Stimulated activated CD4-positive, alpha-beta T cell treated with anti-CD3 and anti-CD28 coated beads, TNF-alpha, amount 100 ng/mL, for 4 hours (primary cell): ENCODE results near the gene IRF4.
"Not testable (repeated sequence)": the region's sequence is repeated elsewhere in the genome, so short reads cannot be mapped to it uniquely, and the experiment has no call there.

Source experiments
- DNase-seq, 3 experiments: peaks; one replicate each; pipeline ENCODE4 v3.0.0-alpha.2; 2020; ENCODE audit warnings: low read depth in 3 of 3

The IRF4 gene

GRCh38 chr6:421211-421610 is 29.7 kb downstream of the IRF4 start:
- no peak for DNase-seq

GRCh38 chr6:422433-423054 is 31.0 kb downstream of the IRF4 start:
- DNase-seq: no peak

- DNase-seq: no peak
These were observed 31.7 kb downstream of the IRF4 start for GRCh38 chr6:423055-423798.

GRCh38 chr6:423799-424345 is 32.3 kb downstream of the IRF4 start:
- no peak for DNase-seq

- DNase-seq: no peak
These were observed 33.3 kb downstream of the IRF4 start for GRCh38 chr6:424741-425417.

GRCh38 chr6:425418-425788 is 33.9 kb downstream of the IRF4 start:
- DNase-seq: not testable (repeated sequence)

GRCh38 chr6:426198-426738 is 34.7 kb downstream of the IRF4 start:
- DNase-seq: not testable (repeated sequence)

- DNase-seq: no peak
These were observed 36.6 kb downstream of the IRF4 start for GRCh38 chr6:428047-428603.

- no peak for DNase-seq
These were observed 38.1 kb downstream of the IRF4 start for GRCh38 chr6:429515-430121.

GRCh38 chr6:431504-431903 is 40.0 kb downstream of the IRF4 start:
- DNase-seq: no peak

GRCh38 chr6:431986-432385 is 40.4 kb downstream of the IRF4 start:
- no peak for DNase-seq

GRCh38 chr6:434051-434705 is 42.6 kb downstream of the IRF4 start:
- DNase-seq: no peak

GRCh38 chr6:435441-436307 is 44.1 kb downstream of the IRF4 start:
- DNase-seq: no peak

- no peak for DNase-seq
These were observed 44.9 kb downstream of the IRF4 start for GRCh38 chr6:436308-437036.

GRCh38 chr6:437037-437392 is 45.5 kb downstream of the IRF4 start:
- DNase-seq: no peak

- DNase-seq: no peak
These were observed 47.1 kb downstream of the IRF4 start for GRCh38 chr6:438634-439170.

GRCh38 chr6:439641-440167 is 48.2 kb downstream of the IRF4 start:
- no peak for DNase-seq

GRCh38 chr6:441126-441920 is 49.8 kb downstream of the IRF4 start:
- no peak for DNase-seq
